ENCODE data around the gene M1AP.

The M1AP gene

GRCh38 chr2:74529357-74530238, 118.5 kb downstream of the M1AP start, which contains the start of the genes AUP1 and HTRA2:
Gene AUP1, minus strand, starts transcription at chr2:74529706. Its CDS starts 77 bp downstream, at chr2:74529629.
Gene HTRA2, plus strand, starts transcription at chr2:74529933. Its CDS starts 74 bp downstream, at chr2:74530007.
- in situ Hi-C loops (cut with MboI; ENCODE audit: low sequenced_read_pairs) = no loop called here

DNA sequence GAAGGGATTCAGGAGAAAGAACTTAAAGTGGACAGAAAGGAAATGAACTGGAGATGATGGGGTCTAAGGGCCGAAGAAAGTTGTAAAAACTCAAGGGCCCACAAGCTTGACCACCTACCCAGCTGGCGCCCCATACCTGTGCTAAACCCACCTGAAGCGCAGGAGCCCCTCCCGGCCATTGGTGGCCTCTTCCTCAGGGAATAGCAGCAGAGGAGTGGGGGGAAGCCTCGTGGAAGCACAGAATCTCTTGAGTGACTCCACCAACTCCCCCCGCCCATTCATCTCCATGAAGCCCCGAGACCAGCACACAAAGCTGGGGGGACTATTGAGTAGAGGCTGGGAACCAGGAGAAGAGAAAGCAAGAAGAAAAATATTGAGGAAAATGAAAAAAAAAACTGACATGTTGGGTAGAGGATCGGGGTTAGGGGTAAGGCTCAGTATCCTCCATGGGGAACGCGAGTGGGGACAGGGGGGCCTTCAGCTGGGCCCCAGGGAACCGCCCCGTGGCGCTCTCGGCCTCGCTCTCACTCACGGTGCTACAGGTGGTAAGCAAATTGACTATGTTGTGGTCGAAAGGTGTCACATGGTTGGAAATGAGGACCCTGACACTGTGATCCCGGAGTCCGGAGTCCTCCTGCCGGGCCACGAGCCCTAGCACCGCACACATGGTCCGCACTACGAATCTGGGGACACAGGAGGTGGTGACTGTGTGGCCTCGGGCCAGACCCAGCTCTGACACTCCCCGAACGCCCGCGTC, 119.4 kb downstream of the M1AP start:
- in situ Hi-C loops (cut with MboI; ENCODE audit: low sequenced_read_pairs) = no loop called here

- in situ Hi-C loops (cut with MboI; ENCODE audit: low sequenced_read_pairs) = no loop called here
Observed at GRCh38 chr2:74527741-74528140, 120.4 kb downstream of the M1AP start.

GRCh38 chr2:74526649-74527230, 121.4 kb downstream of the M1AP start:
- in situ Hi-C loops (cut with MboI; ENCODE audit: low sequenced_read_pairs) = no loop called here

DNA sequence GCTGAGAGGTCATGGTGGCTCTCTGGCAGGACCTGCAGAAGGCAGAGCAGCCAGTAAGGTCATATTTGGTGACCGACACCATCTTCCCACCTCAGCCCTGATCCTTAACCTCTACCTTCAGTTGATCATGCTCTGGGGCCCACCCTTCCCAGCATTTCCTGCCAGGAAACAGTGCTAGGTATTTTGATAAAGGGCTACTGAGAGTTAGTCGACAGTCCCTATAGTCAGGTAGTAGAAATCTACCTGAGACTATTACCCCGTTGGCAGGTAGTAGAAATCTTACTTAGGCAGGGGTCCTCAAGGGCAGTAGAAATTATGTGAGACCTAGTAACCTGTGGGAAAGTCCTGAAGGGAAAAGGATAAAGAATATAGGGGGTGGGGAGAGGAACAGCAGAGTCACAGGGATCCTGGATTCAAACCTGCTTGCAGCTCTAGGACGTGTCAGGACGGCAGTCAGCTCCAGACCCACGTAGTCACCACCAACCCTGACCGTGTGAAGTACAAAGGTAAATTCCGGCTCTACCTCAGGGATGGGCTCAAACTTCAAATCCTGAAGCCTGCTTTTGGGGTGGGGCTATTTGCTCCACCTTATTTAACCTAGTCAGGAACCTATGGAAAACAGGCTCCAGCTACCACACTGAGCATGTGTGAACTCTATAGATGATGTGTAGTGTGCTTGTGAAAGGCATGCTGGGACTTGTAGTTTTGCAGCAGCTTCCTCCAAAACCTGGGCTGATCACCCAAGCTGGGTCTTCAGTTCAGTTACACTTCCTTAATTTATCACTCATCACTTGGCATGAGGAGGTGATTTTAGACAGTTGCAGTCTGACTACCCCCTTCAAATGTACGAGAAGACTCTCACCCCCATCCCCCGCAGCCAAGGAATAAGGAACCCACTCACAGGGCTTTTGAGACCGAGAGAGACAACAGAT, 122.1 kb downstream of the M1AP start, which contains the start of gene DQX1:
DQX1 (minus strand) TSS at position 515 of the 932 bp plus-strand sequence; CDS start at position 13, 502 bp downstream.
- in situ Hi-C loops (cut with MboI; ENCODE audit: low sequenced_read_pairs) = no loop called here

- in situ Hi-C loops (cut with MboI; ENCODE audit: low sequenced_read_pairs) = no loop called here
Observed at GRCh38 chr2:74524955-74525716, 123.0 kb downstream of the M1AP start.

DNA sequence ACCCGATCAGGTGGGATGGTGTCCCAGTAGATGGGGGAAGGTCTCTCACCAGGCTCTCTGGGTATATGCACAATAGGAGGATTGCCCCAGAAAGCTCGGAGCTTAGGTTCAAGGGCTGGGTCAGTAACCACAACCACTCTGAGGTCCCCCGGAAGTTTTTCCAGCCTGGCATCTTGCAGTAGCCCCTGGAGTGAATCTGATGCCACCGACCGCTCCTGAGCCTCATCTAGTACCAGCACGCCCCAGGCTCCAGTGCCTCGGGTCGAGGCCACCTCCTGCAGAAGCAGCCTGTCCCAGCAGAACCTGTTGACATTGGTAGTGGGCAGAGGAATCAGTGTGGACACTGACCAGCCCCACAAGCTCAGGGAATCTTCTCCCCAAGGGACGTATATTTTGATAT, 124.1 kb downstream of the M1AP start:
- in situ Hi-C loops (cut with MboI; ENCODE audit: low sequenced_read_pairs) = no loop called here

DNA sequence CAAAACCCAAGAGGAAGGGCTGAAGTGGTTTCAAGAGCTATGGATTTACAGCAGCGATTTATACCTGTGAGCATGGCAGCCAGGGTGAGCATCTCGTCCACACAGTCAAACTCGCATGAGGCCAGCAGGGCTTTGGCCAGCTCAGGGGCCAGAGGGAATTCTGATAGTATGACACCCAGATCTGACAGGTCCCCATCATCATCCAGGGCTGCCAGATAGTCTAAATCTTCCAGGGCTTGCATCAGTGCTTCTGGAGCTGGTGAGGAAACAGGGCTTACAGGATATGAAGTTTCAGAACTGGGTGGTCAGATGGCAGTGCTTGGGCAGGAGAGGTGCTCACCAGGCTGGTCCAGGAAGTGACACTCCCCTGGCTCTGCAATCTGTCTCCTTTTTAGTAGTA, 125.6 kb downstream of the M1AP start:
- in situ Hi-C loops (cut with MboI; ENCODE audit: low sequenced_read_pairs) = no loop called here

- in situ Hi-C loops (cut with MboI; ENCODE audit: low sequenced_read_pairs) = no loop called here
Observed at GRCh38 chr2:74516650-74517049, 131.5 kb downstream of the M1AP start.

GRCh38 chr2:74515981-74516633, 132.0 kb downstream of the M1AP start:
- in situ Hi-C loops (cut with MboI; ENCODE audit: low sequenced_read_pairs) = no loop called here

DNA sequence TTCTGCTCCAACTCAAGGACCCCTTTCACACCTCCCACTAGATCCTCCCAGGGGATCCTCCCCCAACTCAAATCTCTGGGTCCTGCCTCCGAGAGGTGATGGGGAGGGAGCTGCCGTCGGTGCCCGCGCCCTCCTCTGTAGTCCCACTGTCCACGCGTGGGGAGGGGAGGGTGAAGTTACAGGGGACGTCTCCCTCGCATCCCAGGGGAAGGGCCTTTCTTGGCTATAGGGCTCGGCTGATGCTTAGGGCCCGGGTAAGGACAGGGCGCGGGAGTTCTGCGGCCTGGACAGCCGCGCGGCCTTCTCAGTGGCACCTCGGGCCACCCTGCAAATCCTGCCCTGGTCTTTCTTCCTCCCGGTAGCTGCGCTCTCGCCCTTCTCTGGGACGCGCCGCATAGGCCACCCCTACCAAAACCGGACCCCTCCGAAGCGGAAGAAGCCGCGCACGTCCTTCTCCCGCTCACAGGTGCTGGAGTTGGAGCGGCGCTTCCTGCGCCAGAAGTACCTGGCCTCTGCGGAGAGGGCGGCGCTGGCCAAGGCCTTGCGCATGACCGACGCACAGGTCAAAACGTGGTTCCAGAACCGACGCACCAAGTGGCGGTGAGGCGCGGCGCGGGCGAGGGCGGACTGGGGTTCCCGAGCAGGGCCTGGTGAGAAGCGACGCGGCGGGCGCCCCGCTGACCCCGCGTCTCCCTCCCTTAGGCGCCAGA, 132.7 kb downstream of the M1AP start:
- in situ Hi-C loops (cut with MboI; ENCODE audit: low sequenced_read_pairs) = no loop called here

DNA sequence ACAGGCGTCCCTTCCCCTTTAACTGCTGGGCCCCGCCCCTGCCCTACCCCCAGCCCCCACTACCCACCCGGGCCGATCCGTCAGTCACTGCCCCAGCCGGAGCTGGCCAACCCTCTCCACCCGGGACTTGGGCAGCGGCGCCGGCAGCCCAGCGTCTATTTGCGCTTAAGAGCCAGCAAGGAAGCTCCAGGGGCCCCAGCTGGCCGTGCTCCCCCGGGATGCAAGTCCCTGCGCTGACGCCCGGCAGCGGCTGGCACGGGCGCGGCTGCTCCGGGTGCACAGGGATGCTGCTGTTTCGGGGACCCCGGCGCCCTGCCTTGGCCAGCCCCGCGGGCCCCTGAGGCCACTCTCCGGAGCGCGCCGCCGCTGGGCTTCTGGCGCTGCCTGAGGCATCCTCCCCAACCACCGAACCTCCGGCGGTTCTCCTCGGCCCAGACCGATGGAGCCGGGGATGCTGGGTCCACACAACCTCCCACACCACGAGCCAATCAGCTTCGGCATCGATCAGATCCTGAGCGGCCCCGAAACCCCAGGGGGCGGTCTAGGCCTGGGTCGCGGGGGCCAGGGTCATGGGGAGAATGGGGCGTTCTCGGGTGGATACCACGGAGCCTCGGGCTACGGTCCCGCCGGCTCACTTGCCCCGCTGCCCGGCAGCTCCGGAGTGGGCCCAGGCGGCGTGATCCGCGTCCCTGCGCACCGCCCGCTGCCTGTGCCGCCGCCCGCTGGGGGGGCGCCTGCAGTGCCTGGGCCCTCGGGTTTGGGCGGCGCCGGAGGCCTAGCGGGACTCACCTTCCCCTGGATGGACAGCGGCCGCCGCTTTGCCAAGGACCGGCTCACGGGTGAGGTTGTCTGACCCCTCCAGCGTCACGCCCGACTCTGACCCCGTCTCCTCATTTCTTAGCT, 133.5 kb downstream of the M1AP start, which contains the start of gene TLX2:
TLX2 (plus strand) TSS at position 83 of the 903 bp plus-strand sequence; CDS start at position 440, 357 bp downstream.
- in situ Hi-C loops (cut with MboI; ENCODE audit: low sequenced_read_pairs) = no loop called here

DNA sequence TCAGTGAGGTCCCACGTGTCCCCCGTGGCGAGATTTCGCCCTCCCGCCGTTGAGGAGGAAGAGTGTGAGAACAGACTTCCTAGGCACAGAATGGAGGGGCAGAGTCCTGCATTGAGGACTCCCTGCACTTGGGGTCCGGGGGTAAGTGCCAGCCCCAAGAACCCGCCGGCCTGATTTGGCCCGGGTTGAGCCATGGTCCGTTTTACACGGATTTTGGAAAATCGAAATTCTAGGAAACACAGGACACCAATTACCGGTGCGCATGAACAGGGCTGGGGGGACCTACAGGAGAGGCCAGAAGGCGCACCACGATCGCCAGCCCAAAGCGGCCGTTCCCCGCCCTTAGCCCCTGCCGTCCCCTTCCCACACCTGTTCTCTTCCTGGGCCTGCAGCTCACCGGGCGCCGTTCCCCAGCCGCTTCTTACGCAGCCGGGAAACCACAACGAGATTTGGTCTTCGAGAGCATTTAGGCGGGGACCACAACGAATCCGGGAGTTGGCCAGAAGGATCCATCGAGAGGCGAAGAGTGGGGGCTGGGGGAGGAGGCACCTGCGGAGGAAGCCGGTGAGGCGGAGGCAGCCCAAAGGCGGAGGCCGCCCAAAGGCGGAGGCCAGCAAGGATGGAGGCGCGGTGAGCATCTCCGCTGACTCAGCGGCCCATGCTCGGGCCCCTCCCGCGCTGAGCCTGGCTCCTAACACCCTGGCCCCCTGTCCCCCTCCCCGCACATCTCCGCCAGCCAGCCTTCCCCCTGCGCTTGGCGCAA, 134.3 kb downstream of the M1AP start:
- in situ Hi-C loops (cut with MboI; ENCODE audit: low sequenced_read_pairs) = no loop called here

- in situ Hi-C loops (cut with MboI; ENCODE audit: low sequenced_read_pairs) = no loop called here
Observed at GRCh38 chr2:74512744-74513604, 135.2 kb downstream of the M1AP start.

DNA sequence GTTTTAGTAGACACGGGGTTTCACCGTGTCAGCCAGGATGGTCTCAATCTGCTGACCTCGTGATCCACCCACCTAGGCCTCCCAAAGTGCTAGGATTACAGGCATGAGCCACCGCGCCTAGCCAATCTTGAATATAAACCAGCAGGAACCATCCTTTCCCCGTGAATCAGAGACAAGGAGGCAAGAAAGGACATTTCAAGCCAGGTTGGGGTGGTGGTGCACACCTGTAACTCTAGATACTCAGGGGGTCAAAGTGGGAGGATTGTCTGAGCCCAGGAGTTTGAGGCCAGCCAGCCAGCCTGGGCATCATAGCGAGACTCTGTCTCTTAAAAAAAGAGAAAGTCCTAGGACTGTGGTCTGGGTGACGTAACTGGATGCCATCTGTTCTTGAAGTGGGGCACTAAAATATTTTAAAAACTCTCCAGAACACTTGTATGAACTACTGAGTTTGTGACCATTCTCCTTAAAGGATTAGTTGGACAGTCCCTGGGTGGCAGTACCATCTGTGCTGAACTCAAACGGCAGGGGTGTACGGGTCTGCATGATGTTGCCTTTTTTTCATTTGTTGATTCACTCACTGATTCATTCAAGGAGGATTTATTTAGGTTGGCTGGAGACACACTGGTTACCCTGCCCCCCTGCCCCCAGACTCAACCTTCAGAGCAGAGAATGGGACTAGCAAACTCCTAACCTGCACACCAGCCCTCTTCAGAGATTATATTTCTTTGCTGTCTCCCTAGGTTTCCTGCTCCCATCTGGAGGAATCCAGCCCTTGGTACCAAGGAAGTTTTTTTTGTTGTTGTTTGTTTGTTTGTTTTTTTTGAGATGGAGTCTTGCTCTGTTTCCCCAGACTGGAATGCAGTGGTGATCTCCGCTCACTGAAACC, 136.8 kb downstream of the M1AP start:
- in situ Hi-C loops (cut with MboI; ENCODE audit: low sequenced_read_pairs) = no loop called here

Data from HL-60/S4 treated with retinoic acid at 250 ng/mL for 4 days and 3 days (cell line).